HEK293T (cell line): ENCODE data around the gene KLK13.

ENCODE experiments used
- BHLHE40 ChIP-seq: fragments of 450-650 bp; IDR thresholded peaks from 2 replicates; pipeline ENCODE4 v1.6.1; 2016; ENCODE audit warnings: mild to moderate bottlenecking, moderate library complexity, borderline replicate concordance
- ELF4 ChIP-seq: fragments of 450-650 bp; IDR thresholded peaks from 2 replicates; pipeline ENCODE4 v1.6.1; 2017; ENCODE audit warnings: antibody characterized with exemption
- FOXA1 ChIP-seq: fragments of 450-650 bp; IDR thresholded peaks from 2 replicates; pipeline ENCODE4 v1.6.1; 2016; ENCODE audit warnings: mild to moderate bottlenecking
- FOXM1 ChIP-seq: fragments of 450-650 bp; IDR thresholded peaks from 2 replicates; pipeline ENCODE4 v1.6.1; 2017; ENCODE audit warnings: mild to moderate bottlenecking, borderline replicate concordance
- L3MBTL2 ChIP-seq: fragments of 450-650 bp; conservative IDR thresholded peaks from 2 replicates; pipeline ENCODE4 v1.6.1; 2016; ENCODE audit warnings: mild to moderate bottlenecking
- SP1 ChIP-seq: fragments of 450-650 bp; IDR thresholded peaks from 2 replicates; pipeline ENCODE4 v1.6.1; 2017
- SUZ12 ChIP-seq: fragments of 450-650 bp; IDR thresholded peaks from 2 replicates; pipeline ENCODE4 v1.6.1; 2016; ENCODE audit warnings: mild to moderate bottlenecking
- ZNF384 ChIP-seq: fragments of 450-650 bp; IDR thresholded peaks from 2 replicates; pipeline ENCODE4 v1.6.1; 2016
- TF ChIP-seq, protein P1 (sequence below): fragments of 450-650 bp; IDR thresholded peaks from 2 replicates; pipeline ENCODE4 v1.6.1; 2016

DNA sequence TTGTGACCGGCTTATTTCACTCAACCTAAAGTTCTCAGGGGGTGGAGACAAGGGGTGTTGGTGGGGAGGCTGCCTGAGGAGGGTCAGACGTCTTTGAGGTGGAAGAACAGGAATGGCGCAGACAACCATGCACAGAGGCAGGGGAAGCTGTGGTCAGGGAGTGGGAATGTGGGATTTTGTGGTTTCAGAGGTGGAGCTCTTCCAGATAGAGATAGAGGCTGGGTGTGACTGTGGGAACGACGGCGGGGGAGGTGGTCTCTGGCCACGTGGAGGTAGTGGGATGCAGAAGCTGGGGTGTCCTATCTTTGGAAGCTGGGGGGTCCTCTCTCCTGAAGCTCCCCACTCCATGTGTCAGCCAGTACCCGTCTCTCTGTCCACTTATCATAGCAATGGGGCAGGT lies 25.6 kb upstream of the KLK13 start:
- TF ChIP-seq SUZ12 = no peak
- no peak for TF ChIP-seq FOXM1
- TF ChIP-seq BHLHE40 = no peak
- no peak for TF ChIP-seq L3MBTL2
- no peak for TF ChIP-seq SP1
- TF ChIP-seq ELF4 = no peak
- TF ChIP-seq, protein P1, sequence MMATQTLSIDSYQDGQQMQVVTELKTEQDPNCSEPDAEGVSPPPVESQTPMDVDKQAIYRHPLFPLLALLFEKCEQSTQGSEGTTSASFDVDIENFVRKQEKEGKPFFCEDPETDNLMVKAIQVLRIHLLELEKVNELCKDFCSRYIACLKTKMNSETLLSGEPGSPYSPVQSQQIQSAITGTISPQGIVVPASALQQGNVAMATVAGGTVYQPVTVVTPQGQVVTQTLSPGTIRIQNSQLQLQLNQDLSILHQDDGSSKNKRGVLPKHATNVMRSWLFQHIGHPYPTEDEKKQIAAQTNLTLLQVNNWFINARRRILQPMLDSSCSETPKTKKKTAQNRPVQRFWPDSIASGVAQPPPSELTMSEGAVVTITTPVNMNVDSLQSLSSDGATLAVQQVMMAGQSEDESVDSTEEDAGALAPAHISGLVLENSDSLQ = no peak
- TF ChIP-seq FOXA1 = no peak
- no peak for TF ChIP-seq ZNF384
